Activated CD8-positive, alpha-beta T cell treated with anti-CD3 and anti-CD28 coated beads for 36 hours (primary cell): Measurements from ENCODE around the gene CLIP4. TPM values are rescaled to one million over a fixed set of nuclear protein-coding genes. Genes with fewer than 3 reads are reported as not detected.

Source experiments
- ATAC-seq: fragments of 200-7000 bp; cut with Tn5 transposase; one replicate; pipeline ENCODE4 v1.10.0; 2021; ENCODE audit warnings: mild to moderate bottlenecking, moderate library complexity
- CTCF ChIA-PET: fragments of 350-600 bp; sonication (Branson Sonifier 250); formaldehyde crosslinking; loops from one replicate; lab custom pipeline; 2021; ENCODE audit warnings: antibody characterized with exemption; lab: Charles Lee
- POLR2A ChIA-PET: fragments of 350-600 bp; sonication (Branson Sonifier 250); formaldehyde crosslinking; loops from one replicate; lab custom pipeline; 2021; ENCODE audit warnings: antibody characterized with exemption; lab: Charles Lee
- DNase-seq: peaks from one replicate; pipeline ENCODE4 v3.0.0-alpha.2; 2020
- H3K27ac Mint-ChIP-seq: one replicate; pipeline ENCODE4 v1.8.0; 2021; ENCODE audit warnings: mild to moderate bottlenecking, mixed read lengths
- H3K27me3 Mint-ChIP-seq: one replicate; pipeline ENCODE4 v1.8.0; 2021; ENCODE audit warnings: mixed read lengths
- H3K36me3 Mint-ChIP-seq: one replicate; pipeline ENCODE4 v1.8.0; 2021; ENCODE audit warnings: low read depth, mixed read lengths
- H3K4me1 Mint-ChIP-seq: one replicate; pipeline ENCODE4 v1.8.0; 2021; ENCODE audit warnings: low read depth, mixed read lengths
- H3K4me3 Mint-ChIP-seq: one replicate; pipeline ENCODE4 v1.8.0; 2021; ENCODE audit warnings: mild to moderate bottlenecking, moderate library complexity, mixed read lengths
- H3K9me3 Mint-ChIP-seq: one replicate; pipeline ENCODE4 v1.8.0; 2021; ENCODE audit warnings: mixed read lengths
- intact Hi-C: fragments of 100-400 bp; cut with micrococcal nuclease; formaldehyde crosslinking; loops from one replicate; pipeline ENCODE4 v1.10.0; 2022
- total RNA-seq, 2 experiments: library from RNA; stranded (reverse); gene quantifications; one replicate each; pipeline ENCODE4 v1.2.3, GENCODE V29; 2021
- TF ChIP-seq, protein P1 (sequence below): fragments of 200-600 bp; IDR thresholded peaks from one replicate; pipeline ENCODE4 v1.8.0; 2022; ENCODE audit warnings: antibody characterized with exemption, mild to moderate bottlenecking

The CLIP4 gene
- total RNA-seq, 2 experiments from 2014 or later = 25.3 to 28.3 TPM

DNA sequence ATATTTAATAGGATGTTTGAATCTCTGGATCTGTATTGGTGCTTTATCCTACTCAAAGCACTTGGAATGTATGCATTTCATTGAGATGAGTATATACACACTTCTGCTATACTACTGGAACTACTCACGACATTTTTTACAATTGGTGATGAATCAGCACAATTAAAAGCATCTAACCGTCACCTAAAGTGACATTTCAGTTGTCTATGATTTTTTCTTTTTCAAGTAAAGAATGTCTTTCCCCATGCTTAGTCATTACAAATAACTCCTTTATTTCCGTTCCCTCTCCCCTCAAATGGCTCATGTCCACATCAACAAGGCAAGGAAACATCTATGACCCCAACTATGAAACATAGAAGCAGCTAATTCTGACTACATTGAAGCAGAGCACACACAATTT lies 77.3 kb downstream of the CLIP4 start:
- no peak for ATAC-seq
- ChIA-PET CTCF (interaction anchor here (1.2 kb wide), 1 partner anchor 234 kb away, joined by 3 read pairs; no protein-coding TSS in a partner anchor), POLR2A (no interaction called here)
- H3K27me3 Mint-ChIP-seq = no peaks in the 10 kb centered on the region
- H3K9me3 Mint-ChIP-seq = peaks cover 2% of the 10 kb centered on the region
- intact Hi-C loops = no loop called here
- H3K4me3 Mint-ChIP-seq = no peak overlapping the region
- TF ChIP-seq, protein P1, sequence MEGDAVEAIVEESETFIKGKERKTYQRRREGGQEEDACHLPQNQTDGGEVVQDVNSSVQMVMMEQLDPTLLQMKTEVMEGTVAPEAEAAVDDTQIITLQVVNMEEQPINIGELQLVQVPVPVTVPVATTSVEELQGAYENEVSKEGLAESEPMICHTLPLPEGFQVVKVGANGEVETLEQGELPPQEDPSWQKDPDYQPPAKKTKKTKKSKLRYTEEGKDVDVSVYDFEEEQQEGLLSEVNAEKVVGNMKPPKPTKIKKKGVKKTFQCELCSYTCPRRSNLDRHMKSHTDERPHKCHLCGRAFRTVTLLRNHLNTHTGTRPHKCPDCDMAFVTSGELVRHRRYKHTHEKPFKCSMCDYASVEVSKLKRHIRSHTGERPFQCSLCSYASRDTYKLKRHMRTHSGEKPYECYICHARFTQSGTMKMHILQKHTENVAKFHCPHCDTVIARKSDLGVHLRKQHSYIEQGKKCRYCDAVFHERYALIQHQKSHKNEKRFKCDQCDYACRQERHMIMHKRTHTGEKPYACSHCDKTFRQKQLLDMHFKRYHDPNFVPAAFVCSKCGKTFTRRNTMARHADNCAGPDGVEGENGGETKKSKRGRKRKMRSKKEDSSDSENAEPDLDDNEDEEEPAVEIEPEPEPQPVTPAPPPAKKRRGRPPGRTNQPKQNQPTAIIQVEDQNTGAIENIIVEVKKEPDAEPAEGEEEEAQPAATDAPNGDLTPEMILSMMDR = no peak
- no peak for DNase-seq
- H3K4me1 Mint-ChIP-seq = peaks cover 9% of the 10 kb centered on the region
- H3K36me3 Mint-ChIP-seq = peaks cover 7% of the 10 kb centered on the region
- no peak overlapping the region for H3K27ac Mint-ChIP-seq

GRCh38 chr2:29193111-29193510 lies 77.9 kb downstream of the CLIP4 start:
- DNase-seq (no peak), ATAC-seq (no peak)
- POLR2A ChIA-PET = interaction anchor here (1.0 kb wide), 1 partner anchor 242 kb away, joined by 4 read pairs; no protein-coding TSS in a partner anchor
- intact Hi-C loops = no loop called here
- H3K4me3 Mint-ChIP-seq = no peak overlapping the region
- H3K9me3 Mint-ChIP-seq = no peaks in the 10 kb centered on the region
- H3K36me3 Mint-ChIP-seq = peaks cover 1% of the 10 kb centered on the region
- H3K4me1 Mint-ChIP-seq = peaks cover 9% of the 10 kb centered on the region
- TF ChIP-seq, protein P1 = no peak
- CTCF ChIA-PET = interaction anchor here (1.2 kb wide), 1 partner anchor 234 kb away, joined by 3 read pairs; no protein-coding TSS in a partner anchor
- H3K27me3 Mint-ChIP-seq = no peaks in the 10 kb centered on the region
- no peak overlapping the region for H3K27ac Mint-ChIP-seq

DNA sequence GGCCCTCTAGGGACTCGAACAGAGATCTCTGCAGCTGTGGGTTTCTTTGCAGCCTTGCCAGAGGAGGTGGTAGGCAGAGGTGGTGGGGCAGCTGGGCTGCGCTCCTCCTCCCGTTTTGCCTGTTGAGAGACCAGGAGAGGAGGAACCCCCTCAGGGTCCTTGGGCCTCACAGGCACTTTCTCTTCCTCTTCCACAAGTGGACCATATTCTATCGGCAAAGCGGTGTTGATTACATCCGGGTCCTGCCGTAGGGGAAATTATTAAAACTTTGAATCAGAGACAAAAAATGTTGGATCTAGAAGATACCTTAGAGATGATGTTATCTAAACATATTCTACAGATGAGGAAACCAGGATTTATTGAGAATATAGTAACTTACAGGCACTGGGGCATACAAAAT lies 78.5 kb downstream of the CLIP4 start:
- ChIA-PET CTCF (no interaction called here), POLR2A (interaction anchor here (1.0 kb wide), 1 partner anchor 243 kb away, joined by 4 read pairs; no protein-coding TSS in a partner anchor)
- no peaks in the 10 kb centered on the region for H3K36me3 Mint-ChIP-seq
- DNase-seq = no peak
- no peaks in the 10 kb centered on the region for H3K9me3 Mint-ChIP-seq
- peaks cover 7% of the 10 kb centered on the region for H3K4me1 Mint-ChIP-seq
- intact Hi-C loops = no loop called here
- ATAC-seq = no peak
- H3K27ac Mint-ChIP-seq = no peak overlapping the region
- H3K4me3 Mint-ChIP-seq = no peak overlapping the region
- H3K27me3 Mint-ChIP-seq = no peaks in the 10 kb centered on the region
- TF ChIP-seq, protein P1 = no peak

DNA sequence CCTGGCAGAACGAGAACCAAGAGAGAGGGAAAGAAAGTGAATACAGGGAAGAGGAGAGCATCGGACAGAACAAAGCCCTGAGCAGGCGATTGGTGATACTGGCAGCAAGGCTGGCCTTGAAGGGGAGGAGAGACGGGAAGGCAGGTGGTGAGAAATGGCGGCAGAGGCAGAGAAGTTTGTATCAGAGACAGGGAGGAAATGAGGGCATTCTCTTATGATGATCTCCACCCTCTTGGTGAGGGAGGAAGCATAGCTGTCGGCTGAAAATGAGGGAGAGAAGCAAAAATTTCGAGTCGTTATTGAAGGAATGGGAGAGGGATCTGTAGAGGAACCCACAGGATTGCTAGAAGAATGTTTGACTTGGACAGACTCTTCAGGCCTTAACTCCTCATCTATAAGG lies 80.6 kb downstream of the CLIP4 start:
- no peaks in the 10 kb centered on the region for H3K27me3 Mint-ChIP-seq

More for the DNA sequence above, 80.6 kb downstream of the CLIP4 start:
- no peaks in the 10 kb centered on the region for H3K4me1 Mint-ChIP-seq
- no peak for DNase-seq
- H3K27ac Mint-ChIP-seq = no peak overlapping the region
- H3K36me3 Mint-ChIP-seq = no peaks in the 10 kb centered on the region
- CTCF ChIA-PET = interaction anchor here (0.8 to 1.9 kb wide), 4 partner anchors 80 to 240 kb away, joined by 3 to 9 read pairs (median 6); no protein-coding TSS in a partner anchor
- POLR2A ChIA-PET = no interaction called here
- no peaks in the 10 kb centered on the region for H3K9me3 Mint-ChIP-seq
- TF ChIP-seq, protein P1 = no peak
- intact Hi-C loops = no loop called here
- H3K4me3 Mint-ChIP-seq = no peak overlapping the region
- ATAC-seq = no peak
